Measurements from ENCODE around the gene APCDD1L. TPM values are rescaled to one million over a fixed set of nuclear protein-coding genes. Genes with fewer than 3 reads are reported as not detected.

APCDD1L gene
- total and polyA plus RNA-seq, 2 of the 8 experiments (the other 6 are each of a cell fraction or from before 2014, with no cell fraction given) = 0.83 to 3.1 TPM

DNA sequence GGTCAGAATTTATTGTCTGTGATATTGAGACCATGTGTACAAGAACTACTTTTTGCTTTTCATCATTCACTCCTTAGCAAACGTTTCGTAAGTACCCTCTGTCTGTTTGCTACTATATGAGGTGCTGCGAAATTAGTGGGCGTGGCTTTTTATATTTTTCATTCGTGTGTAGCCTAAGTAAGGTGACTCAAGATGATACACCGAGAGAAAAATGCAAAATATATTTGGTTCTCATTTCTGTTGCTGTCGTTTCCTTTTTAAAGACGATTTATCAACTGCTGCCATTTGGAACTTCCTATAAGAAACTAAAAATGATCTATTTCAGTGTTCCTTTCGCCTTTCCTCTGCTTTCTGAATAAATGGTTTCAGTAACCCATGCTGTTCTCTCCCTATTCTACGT, 64.9 kb downstream of the APCDD1L start (continued):
- TF ChIP-seq CHD1 (IDR thresholded peaks at IDR 0.05; ENCODE audit: low read depth, low read length) = no peak
